ENCODE measurements around the gene PDS5A.

- TF ChIP-seq, protein P1, sequence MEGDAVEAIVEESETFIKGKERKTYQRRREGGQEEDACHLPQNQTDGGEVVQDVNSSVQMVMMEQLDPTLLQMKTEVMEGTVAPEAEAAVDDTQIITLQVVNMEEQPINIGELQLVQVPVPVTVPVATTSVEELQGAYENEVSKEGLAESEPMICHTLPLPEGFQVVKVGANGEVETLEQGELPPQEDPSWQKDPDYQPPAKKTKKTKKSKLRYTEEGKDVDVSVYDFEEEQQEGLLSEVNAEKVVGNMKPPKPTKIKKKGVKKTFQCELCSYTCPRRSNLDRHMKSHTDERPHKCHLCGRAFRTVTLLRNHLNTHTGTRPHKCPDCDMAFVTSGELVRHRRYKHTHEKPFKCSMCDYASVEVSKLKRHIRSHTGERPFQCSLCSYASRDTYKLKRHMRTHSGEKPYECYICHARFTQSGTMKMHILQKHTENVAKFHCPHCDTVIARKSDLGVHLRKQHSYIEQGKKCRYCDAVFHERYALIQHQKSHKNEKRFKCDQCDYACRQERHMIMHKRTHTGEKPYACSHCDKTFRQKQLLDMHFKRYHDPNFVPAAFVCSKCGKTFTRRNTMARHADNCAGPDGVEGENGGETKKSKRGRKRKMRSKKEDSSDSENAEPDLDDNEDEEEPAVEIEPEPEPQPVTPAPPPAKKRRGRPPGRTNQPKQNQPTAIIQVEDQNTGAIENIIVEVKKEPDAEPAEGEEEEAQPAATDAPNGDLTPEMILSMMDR (IDR thresholded peaks at IDR 0.05), result no peak
- TF ChIP-seq POLR2A (IDR thresholded peaks at IDR 0.05), result no peak
These were observed 42.5 kb upstream of the PDS5A start for GRCh38 chr4:40020221-40020620.

All from heart left ventricle (tissue), 13 donors.